ENCODE results near the gene MOG. TPM values are rescaled to one million over a fixed set of nuclear protein-coding genes. Genes with fewer than 3 reads are reported as not detected.
A peak's percentile ranks its signal among the peaks of the same experiment; 100 is the strongest.

MOG gene
- total RNA-seq, 1 experiment from 2014 or later = not detected

- Histone ChIP-seq H3K36me3 (ENCODE audit: control insufficient read depth, insufficient read depth, low read length) (no peaks in the 10 kb centered on the region), H3K9me3 (no peaks in the 10 kb centered on the region), H3K4me1 (0 out of 2 replicates have a peak, but pooled peaks cover 5% of the 10 kb centered on the region), H3K4me3 (ENCODE audit: low read depth, low read length) (no peak overlapping the region), H3K27me3 (replicated peaks; ENCODE audit: control insufficient read depth, insufficient read depth, low read length) (no peaks in the 10 kb centered on the region)
- no peak overlapping the region for H3K27ac Mint-ChIP-seq (ENCODE audit: unreplicated experiment)
- ChIA-PET POLR2A (no interaction called here), CTCF (no interaction called here)
- no peaks in the 10 kb centered on the region for H3K9me3 Mint-ChIP-seq (ENCODE audit: unreplicated experiment)
- H3K4me3 Mint-ChIP-seq (ENCODE audit: unreplicated experiment) = no peak overlapping the region
- intact Hi-C loops (cut with micrococcal nuclease; ENCODE audit: unreplicated experiment) = no loop called here
- no peak for TF ChIP-seq CTCF (IDR thresholded peaks at IDR 0.05; ENCODE audit: insufficient read depth in 1 of 2, low read depth in 1 of 2, low read length in 1 of 2, severe bottlenecking in 1 of 2, unreplicated experiment in 1 of 2)
- H3K27me3 Mint-ChIP-seq (ENCODE audit: insufficient read depth, unreplicated experiment) = peaks cover 42% of the 10 kb centered on the region
- BruUV-seq (replicated peaks) = no TSS peak
- no peak for DNase-seq
- H3K36me3 Mint-ChIP-seq (ENCODE audit: insufficient read depth, unreplicated experiment) = no peaks in the 10 kb centered on the region
- H3K4me1 Mint-ChIP-seq (ENCODE audit: low read depth, unreplicated experiment) = peaks cover 6% of the 10 kb centered on the region
Measured at GRCh38 chr6:29626948-29627754, 29.7 kb upstream of the MOG start.

- Mint-ChIP-seq H3K36me3 (ENCODE audit: insufficient read depth, unreplicated experiment) (no peaks in the 10 kb centered on the region), H3K27me3 (ENCODE audit: insufficient read depth, unreplicated experiment) (peaks cover 38% of the 10 kb centered on the region), H3K9me3 (ENCODE audit: unreplicated experiment) (no peaks in the 10 kb centered on the region), H3K4me3 (ENCODE audit: unreplicated experiment) (peak overlapping the region; percentile 84), H3K27ac (ENCODE audit: unreplicated experiment) (no peak overlapping the region), H3K4me1 (ENCODE audit: low read depth, unreplicated experiment) (peaks cover 7% of the 10 kb centered on the region)
- Histone ChIP-seq H3K36me3 (ENCODE audit: control insufficient read depth, insufficient read depth, low read length) (no peaks in the 10 kb centered on the region), H3K4me1 (0 out of 2 replicates have a peak, but pooled peaks cover 5% of the 10 kb centered on the region), H3K27me3 (replicated peaks; ENCODE audit: control insufficient read depth, insufficient read depth, low read length) (no peaks in the 10 kb centered on the region), H3K4me3 (ENCODE audit: low read depth, low read length) (peak overlapping the region; percentile 43), H3K9me3 (no peaks in the 10 kb centered on the region)
- POLR2A ChIA-PET = interaction anchor here (0.6 kb wide), 1 partner anchor 809 kb away, joined by 3 read pairs; no protein-coding TSS in a partner anchor
- BruUV-seq (replicated peaks) = no TSS peak
- intact Hi-C loops (cut with micrococcal nuclease; ENCODE audit: unreplicated experiment) = no loop called here
- TF ChIP-seq CTCF (IDR thresholded peaks at IDR 0.05; ENCODE audit: insufficient read depth in 1 of 2, low read depth in 1 of 2, low read length in 1 of 2, severe bottlenecking in 1 of 2, unreplicated experiment in 1 of 2) = no peak
- DNase-seq = peak; percentile 3 to 45
- CTCF ChIA-PET = interaction anchor here (0.6 to 1.0 kb wide), 6 partner anchors 14 to 1667 kb away, joined by 4 to 5 read pairs (median 4); no protein-coding TSS in a partner anchor
Measured at GRCh38 chr6:29627755-29628418, 29.0 kb upstream of the MOG start.

- H3K4me1 ChIP-seq = 0 out of 2 replicates have a peak, but pooled peaks cover 5% of the 10 kb centered on the region
- H3K36me3 ChIP-seq (ENCODE audit: control insufficient read depth, insufficient read depth, low read length) = no peaks in the 10 kb centered on the region
- intact Hi-C loops (cut with micrococcal nuclease; ENCODE audit: unreplicated experiment) = no loop called here
- H3K4me3 ChIP-seq (ENCODE audit: low read depth, low read length) = peak overlapping the region; percentile 43
- ChIA-PET POLR2A (interaction anchor here (0.6 kb wide), 1 partner anchor 810 kb away, joined by 3 read pairs; no protein-coding TSS in a partner anchor), CTCF (interaction anchor here (0.6 to 1.0 kb wide), 6 partner anchors 15 to 1666 kb away, joined by 4 to 5 read pairs (median 4); no protein-coding TSS in a partner anchor)
- Mint-ChIP-seq H3K27me3 (ENCODE audit: insufficient read depth, unreplicated experiment) (peaks cover 43% of the 10 kb centered on the region), H3K4me3 (ENCODE audit: unreplicated experiment) (peak overlapping the region; percentile 84), H3K9me3 (ENCODE audit: unreplicated experiment) (no peaks in the 10 kb centered on the region), H3K27ac (ENCODE audit: unreplicated experiment) (no peak overlapping the region), H3K36me3 (ENCODE audit: insufficient read depth, unreplicated experiment) (no peaks in the 10 kb centered on the region), H3K4me1 (ENCODE audit: low read depth, unreplicated experiment) (peaks cover 13% of the 10 kb centered on the region)
- peak; percentile 55 to 85 for TF ChIP-seq CTCF (IDR thresholded peaks at IDR 0.05; ENCODE audit: insufficient read depth in 1 of 2, low read depth in 1 of 2, low read length in 1 of 2, severe bottlenecking in 1 of 2, unreplicated experiment in 1 of 2)
- no TSS peak for BruUV-seq (replicated peaks)
- DNase-seq = peak; percentile 76 to 77
- no peaks in the 10 kb centered on the region for H3K27me3 ChIP-seq (replicated peaks; ENCODE audit: control insufficient read depth, insufficient read depth, low read length)
- H3K9me3 ChIP-seq = no peaks in the 10 kb centered on the region
Measured at GRCh38 chr6:29628419-29629281, 28.2 kb upstream of the MOG start.
